HuH-7.5 (cell line): ENCODE measurements around the gene ANKRD35.
A peak's percentile ranks its signal among the peaks of the same experiment; 100 is the strongest.

ENCODE experiments used
- DNase-seq: peaks from one replicate; pipeline ENCODE4 v3.0.0; 2011; ENCODE audit warnings: low spot score

The ANKRD35 gene

DNA sequence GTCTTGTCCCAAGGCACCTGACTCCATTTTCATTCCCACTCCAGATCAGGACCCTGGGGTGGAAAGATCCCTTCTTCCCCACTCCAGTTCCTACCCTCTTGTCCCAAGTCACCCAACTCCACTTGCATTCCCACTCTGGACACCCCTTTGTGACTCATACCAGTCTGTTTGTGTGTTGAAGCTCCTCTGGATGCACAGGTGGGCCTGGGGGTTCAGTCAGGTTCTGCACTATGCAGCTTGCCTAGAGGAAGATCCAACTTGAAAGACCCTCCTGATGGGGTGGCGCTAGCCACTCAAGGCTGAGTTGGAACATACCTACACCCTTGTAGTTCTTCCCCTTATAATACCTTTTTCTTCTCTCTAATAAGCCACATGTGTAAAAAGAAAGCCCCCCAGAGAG, 9.8 kb upstream of the ANKRD35 start:
- no peak for DNase-seq

DNA sequence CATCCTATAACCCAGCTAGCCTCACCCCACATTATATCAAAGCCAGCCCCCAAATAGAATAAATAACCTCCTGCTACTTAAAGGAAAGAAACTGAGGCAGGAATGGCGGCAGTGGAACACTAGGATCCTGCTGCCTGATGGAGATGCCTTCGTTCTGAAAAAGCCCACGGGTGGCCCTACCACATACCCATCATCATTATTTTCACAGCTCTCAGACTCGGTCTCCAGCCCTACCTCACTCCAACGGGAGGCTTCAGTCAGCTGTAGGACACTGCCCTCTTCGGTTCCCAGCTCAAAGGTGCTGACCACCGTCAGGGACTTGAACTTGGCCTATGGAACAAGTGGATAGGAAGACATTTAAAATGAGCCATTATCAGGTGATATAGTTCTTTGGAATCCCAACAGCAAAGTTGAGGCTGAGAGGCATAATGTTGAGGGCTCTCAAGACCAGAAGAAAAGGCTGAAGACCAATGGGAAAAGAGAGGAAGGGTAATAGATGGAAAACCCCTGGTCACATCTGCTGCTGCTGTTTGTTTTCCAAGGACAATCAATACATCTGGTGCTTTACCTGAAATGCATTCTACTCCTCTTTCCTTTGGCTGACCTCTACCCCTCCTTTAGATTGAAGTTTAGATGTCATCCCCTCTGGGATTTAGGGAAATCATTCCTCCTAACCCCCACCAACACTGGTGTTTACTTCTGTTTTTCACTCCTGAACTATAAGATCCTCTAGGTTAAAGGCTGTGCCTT, 7.8 kb upstream of the ANKRD35 start:
- DNase-seq: no peak

DNA sequence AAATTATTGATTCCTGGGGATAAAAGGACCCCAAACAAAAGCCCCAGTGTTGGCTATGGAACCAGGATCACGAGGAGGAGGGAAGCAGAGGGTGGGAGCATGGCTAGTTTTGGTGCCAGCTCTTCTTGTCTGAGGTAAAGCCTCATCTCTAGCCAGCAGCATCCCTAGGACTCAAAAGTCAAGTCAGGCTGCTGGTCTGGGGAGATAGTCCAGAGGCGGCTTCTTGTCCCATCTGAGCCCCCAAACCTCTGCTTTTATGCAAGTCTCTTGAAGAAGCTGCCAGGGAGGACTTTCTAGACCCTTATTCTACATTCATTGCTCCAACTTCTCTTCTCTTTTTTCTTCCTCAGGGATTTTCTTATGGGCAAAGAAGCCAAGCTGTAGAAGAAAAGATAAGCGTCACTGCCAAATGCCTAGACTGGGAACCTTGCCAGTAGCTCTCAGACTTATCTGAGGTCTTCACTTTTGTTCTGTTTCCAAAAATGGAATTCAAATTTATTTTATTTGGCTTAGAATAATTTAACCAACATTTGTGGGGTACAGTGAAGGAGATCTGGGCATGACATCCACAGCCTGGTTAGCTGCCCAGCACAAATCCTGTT, 6.9 kb upstream of the ANKRD35 start:
- DNase-seq: no peak

DNA sequence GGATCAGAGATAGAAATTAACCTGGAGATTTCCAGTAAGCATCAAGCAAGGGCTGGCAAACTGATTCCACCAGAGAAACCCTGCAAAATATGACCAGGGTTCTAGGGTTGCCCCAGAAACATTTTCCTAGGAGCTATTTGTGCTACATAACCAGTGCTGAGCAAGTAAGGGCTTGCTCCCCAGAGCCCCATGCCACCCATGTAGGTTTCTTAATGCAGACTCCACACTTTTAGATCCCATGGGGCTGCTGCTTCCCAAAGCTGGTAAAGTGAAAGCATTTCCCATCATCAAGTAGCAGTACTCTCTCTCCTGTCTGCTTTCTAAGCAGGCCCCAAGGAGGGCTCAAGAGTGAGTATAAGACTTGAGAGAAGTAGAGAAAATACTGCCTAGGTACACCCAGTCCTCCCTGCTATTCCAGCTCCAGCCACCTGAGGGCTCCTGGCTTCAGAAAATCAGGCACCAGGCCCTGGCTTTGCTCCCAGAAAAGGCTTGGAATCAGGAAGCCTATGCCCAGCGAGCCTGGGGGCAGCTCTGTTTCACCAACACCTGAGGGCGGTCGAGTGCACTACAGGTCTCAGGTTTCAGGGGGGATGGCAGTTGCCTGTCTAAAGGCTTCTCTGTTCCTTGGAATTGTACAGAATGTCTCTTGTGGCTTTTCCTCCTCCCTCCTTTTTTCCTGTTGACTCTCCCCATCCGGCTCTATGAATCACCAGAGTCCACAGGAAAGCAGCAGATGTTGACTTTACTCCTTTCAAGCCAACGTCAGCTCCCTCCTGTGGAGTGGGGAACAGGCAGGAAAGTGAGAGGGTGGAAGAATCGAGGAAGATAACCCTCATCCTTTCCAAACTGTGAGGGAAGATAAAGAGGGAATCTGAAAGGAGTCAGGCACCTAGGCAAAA, 6.2 kb upstream of the ANKRD35 start:
- peak; percentile 89 for DNase-seq

DNA sequence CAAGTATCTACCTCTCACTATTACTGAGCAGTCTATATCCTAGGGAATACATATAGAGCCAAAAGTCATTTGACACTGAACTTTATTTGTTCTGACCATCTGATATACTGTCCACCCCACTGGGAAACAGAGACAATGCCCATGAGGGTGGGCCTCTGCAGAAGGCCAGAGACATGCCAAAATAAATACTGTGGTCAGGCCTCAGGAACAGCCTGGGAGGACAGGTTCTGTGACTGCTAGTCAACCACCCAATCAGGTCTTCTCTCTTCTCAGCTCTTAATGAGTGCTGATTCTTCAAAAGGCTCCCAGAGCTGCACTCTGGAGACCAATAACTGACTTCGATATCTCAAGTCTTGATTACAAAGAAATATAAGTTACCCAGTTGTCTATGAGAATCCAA, 5.5 kb upstream of the ANKRD35 start:
- no peak for DNase-seq

DNA sequence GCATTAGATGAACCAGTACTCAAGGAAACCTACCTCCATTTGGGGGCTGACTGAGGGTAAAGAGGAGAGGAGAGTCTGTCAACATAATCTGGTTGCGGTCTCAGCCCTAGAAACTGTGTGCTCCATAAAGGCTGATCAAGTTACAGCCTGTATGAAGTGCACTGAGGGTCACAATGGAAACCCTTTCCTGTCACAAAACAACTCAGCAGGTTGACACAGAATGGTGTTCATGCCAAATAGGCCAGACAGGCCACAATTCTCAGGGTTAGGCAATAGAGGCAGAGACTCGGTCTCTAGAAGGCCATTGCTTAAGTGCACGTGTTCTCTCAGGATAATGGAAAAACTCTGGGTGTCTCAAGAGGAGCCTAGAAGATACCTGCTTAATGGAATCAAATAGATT, 4.1 kb upstream of the ANKRD35 start:
- DNase-seq: no peak

DNA sequence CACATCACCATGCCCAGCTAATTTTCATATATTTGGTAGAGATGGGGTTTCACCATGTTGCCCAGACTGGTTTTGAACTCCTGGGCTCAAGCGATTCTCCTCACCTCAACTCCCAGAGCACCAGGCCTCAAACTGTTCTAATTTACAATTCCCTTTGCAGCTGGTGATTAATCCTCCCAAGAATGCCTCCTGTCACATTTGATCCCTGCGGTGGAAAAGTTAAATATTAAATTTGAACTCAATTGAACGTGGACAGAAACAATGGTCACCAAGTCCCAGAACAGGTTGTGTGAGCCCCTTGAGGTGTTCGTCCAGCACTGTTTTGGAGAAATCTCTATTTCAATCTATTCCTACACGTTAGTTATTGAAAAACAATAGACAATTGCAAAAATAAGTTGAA, 2.0 kb upstream of the ANKRD35 start:
- no peak for DNase-seq

DNA sequence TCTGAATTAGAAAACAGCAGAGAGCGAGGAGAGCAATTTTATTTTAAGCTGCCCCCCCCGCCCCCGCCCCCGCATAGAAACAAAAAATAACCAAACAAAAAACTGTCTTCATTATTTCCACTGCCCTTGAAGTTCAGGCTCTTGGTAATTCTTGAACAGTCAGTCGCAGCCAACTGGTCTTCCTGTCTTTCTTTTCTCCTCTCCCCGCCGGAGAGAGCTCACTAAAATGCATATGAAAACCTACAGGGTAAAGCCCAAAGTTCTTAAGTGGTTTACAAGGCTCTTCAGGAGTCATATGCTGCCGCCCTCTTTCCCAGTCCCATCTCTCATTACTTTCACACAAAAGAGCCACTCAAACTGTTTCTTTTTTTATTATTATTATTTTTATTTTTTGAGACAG, 1.1 kb upstream of the ANKRD35 start:
- no peak for DNase-seq

DNA sequence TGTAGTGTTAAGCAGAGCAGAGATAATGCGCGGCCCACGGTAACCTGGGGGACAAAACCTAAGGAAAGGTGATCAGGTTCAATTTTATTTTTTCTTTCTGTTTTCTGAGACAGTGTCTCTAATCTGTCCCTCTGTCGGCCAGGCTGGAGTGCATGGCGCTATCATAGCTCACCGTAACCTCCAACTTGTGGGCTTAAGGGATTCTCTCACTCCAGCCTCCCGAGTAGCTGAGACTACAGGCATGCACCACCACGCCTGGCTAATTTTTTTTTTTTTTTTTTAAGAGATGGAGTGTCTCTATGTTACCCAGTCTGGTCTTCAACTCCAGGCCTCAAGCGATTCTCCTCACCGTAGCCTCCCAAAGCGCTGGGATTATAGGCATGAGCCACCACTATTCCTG, 724 bp upstream of the ANKRD35 start:
- no peak for DNase-seq

DNA sequence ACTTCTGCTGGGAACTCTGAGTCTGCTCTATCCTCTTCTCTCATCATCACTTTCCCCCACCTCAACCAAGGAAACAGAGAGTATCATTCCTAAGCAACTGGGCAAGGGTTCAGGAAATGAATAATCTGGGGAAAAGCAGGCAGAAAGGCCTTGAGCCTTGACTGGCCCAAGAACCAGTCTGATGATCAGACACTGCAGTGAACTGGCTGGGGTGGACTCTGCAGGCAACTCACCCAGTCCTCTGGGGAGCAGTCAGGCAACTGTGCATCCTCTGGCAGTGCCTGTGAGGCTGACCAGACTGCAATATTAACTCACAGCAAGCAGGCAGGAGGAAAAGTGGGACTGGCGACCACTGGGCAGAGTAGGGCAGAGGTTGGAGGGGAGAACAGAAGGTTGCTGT, 991 bp downstream of the ANKRD35 start:
- DNase-seq: no peak

DNA sequence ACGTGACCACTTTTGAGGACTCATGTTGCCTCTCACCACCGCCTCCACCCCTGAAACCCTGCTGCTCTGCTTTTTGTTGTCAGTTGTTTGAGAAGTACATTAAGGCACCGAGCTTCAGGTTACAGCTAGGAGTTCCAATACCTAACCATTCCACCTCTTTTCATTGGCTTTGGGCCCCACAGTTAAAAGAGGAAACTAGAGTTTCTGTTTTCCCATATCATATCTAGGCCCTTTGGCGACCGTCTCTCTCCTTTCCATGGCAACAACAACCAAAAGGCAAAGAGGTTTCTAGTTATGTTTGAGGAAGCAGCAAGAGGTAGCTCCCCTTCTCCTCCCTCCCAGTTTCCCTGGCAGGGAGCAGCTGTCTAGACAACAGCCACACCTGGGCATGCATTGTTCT, 5.9 kb downstream of the ANKRD35 start:
- no peak for DNase-seq

DNA sequence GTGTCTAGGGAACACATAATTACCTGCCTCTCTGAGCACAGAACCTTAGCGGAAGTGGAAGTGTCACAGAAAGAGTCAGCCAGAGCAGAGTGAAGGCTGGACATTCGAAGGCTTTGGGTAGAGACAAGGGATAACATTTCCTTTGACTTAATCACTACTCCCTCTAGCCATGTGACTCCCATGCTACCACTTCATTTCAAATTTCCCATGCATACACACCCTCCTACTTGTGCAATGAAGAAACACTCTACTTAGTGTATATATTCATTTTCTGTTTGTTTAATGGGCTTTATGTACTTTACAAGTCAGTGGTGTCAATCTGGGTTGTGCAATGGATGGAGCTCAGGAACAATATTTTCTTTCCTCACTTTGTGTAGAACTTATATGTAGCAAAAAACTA, 6.9 kb downstream of the ANKRD35 start:
- no peak for DNase-seq

DNA sequence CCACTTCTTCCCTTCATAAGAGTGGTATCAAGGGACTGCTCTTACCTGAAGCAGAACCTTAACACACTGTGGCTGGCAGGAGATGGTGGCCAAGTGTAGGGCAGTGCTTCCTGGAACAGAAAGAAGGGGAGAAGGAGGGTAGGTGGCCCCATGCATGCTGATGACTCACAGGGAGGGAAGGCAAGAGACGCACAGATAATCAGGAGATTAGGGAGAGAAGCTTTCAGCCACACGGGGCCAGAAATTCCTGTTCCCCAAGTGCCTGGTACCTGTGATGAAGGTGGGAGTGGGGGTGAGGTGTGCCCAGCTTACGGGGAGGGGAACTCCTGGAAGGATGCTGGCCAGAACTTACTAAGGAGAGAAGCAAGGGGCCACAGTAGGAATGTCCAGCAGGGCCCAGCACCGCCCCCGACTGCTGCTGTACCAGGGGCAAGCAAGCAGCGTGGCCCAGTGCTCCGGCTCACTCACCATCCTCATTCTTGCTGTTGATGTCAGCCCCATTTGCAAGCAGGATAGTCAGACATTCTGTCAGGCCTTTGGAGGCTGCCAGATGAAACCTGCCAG, 7.7 kb downstream of the ANKRD35 start:
- no peak for DNase-seq

DNA sequence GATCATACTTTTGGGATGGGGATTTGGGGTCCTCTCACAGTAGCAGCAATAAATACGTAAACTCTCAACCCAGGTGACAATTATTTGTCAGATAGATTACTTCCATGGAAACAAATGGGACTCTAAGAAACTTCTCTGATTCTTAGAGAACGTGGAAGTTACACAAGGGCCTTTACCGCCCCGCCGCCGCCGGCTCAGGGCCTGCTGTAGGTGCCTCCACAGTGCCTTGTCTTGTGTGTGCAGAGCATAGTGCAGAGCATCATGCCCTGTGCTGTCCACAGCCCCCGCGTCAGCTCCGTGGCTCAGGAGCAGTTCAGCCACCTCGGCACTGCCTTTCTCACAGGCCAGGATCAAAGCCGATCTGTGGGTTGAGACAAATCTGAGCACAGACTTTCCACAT, 11.0 kb downstream of the ANKRD35 start:
- DNase-seq: no peak

DNA sequence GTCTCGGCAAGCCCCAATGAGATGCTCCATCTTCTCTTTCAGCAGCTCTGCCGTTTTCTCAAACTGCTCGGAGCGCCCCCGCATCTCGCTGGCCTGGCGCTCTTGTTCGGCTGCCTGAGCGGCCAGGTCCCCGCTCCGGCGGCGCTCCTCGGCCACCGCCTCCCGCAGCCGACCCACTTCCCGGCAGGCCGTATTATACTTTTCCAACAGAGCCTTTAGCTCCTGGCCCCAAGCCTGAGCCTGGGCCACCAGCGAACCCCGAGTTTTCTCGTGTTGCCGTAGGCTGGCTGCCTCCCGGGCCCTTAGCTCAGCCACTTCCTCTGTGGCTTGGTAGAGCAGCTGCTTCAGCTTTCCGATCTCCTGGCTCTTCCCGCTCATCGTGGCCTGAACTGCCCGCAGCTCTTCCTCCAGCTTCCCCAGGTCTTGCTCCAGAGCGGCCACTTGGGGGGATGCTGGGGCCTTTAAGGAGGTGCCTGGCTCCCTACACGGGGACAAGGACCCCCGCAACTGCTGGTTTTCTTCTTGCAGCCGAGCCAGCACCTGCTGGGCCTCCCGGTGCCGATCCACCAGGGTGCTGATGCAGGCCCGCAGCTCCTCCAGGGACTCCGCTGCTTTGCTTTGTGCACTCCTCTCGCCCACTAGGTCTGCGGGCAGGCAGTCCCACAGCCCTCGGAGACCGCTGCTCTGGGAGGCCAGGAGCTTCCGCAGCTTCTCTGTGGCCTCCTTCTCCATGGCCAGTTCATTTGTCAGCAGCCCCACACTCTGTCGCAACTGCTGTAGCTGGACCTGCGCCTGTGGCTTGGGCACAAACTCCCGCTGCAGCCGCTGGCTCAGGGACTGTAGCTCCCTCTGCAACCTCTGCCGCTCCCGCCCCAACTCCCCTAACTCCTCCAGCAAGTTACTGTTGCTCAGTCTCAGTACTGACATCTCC, 13.4 kb downstream of the ANKRD35 start:
- no peak for DNase-seq

DNA sequence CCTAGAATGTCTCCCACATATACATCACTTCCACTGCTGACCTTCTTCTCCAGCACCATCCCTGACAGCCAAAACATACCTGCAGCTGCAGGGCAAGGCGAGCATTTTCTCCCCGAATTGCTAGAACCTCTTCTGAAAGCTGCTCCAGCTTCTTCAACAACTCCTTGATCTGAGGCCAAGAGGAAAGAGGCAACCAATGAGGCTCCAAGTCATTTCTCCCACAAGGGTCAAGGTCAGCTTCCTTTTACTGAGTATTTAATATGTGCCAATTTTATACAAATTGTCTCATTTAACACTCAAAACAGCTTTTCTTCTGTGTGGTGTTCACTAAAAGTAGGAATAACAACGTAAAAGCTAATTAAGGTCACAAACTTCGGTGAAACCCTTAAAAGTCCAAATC, 17.4 kb downstream of the ANKRD35 start:
- DNase-seq: no peak

DNA sequence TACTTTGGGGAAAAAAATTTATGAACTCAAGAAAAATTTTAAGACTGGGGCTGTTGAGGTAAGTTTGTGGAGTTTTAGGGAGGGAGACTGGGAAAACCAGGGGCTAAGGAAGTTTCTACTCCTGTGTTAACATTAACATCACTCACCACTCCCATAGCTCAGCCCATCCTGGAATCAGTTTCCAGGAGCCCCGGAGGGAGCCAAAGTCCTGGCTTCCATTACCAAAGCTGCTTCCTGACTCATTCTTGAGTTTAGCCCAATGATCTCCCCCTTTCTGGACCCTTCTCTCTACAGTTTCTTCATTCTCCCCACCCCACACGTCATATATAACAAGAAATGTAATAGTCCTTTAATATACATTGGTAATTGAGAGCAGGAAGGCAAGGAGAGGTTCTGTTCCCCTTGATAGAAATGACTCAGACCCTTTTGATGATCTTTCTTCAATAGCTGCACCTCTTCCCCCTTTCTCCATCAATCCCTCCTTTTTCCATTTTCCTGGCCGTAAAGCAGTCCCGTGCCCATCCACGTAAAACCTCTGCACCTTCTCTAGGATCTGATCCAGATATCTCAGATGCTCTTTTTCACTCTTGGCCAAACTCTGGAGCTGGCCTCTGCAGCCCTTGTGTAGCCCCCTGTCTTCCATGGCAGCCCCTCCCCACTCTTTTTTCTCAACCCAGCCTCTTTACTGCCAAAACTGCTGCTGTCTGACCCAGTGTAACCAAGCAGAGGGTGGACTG, 22.2 kb downstream of the ANKRD35 start:
- DNase-seq: no peak

DNA sequence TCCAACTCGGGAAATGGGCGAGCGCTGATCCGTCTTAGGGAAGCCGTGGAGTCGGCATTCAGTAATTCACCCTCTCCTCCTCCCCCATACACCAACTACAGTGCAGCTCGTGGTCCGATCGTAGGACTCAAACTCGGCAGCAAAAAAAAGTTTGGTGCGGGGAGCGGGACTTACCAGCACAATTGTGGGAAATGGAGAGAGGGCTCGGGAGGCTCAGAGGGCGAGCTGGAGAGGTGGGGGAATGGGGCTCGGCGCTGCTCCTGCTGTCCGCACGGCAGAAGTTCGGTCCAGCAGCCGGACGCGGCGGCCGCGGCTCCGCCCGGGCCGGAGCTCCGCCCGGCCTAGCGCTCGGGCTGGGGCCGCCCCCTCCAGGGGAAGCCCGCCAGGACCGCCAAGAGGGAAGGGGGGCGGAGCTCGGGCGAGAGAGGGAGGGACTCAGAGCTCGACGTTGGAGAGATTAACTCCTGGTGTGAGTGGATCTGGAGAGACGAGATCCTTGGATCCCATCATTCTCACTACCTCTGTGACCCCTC, 26.1 kb downstream of the ANKRD35 start:
- peak; percentile 91 for DNase-seq

DNA sequence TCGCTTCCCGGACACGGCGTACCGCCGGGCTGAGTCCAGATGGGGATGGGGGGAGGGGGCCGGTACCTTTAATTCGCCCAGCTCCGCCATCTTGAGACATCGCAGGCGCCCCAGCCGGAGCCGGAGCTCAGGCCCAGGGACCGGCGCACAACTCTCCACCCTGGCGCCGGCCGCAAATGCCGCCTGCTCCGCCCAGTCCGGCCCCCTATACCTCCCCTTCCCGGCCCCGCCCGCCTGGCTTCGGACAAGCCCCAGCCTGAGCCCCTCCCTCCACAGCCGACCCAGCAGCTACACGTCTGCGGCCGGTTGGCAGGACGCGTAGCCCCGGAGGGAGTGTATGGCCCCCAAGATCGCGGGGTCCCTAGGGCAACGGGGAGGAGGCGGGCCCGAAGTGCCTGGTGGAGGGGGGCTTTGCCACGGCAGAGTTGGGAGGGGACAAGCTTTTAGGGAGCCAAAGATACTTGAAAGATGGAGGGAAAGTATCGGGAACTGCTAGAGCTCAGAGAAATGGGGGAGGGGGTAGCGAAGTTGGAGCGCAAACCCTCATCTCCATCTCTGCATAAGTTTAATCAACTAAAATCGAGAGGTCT, 26.7 kb downstream of the ANKRD35 start, which contains the start of gene PIAS3:
TSS of gene PIAS3 (minus strand) at position 181 of the 590 bp plus-strand sequence. CDS start at position 90, 91 bp downstream.
- peak; percentile 91 for DNase-seq
